Hematopoietic multipotent progenitor cell treated with erythropoietin and hydrocortisone succinate and interleukin-3 and kit ligand, for 17 days (in vitro differentiated cells): ENCODE results near the gene GNG12.
"Not testable (repeated sequence)": the region's sequence is repeated elsewhere in the genome, so short reads cannot be mapped to it uniquely, and the experiment has no call there.

Source experiments
- DNase-seq: peaks from one replicate; pipeline ENCODE4 v3.0.0-alpha.2; 2015; ENCODE audit warnings: low spot score

The GNG12 gene

DNA sequence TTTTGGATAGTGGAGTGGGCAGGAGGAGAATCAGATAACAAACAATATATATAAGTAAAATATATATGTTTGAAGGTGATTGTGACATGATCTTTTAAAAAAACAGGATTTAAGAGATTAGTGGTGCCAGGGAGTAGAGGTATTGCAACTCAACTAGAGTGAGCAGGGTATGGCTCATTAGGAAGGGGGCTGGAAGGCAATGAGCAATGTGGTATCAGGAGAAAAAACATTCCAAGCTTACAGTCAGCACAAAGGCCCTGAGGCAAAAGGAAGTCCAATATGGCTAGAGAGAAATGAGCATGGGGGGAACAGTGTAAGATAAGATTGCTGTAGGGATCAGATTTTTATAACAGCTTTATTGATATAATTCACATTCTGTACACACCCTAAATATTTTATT is 153.6 kb downstream of the GNG12 start:
- DNase-seq: no peak

DNA sequence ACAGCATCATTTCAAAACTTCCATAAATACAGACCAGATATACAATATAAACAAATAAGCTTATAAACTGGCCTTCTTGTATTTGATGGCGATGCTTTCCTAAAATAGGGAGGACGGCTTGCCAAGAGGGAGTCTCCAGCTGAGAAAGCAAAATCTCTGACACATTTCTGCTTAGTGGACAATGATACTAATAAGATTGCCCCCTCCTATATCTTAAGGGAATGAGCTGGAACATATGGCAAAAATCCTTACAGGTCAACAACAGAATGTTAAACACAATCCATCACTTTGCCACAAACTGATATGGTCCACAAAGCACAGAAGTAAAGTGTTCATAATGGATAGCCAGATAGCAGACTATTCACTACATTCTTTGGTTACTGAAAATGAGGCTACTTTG is 155.3 kb downstream of the GNG12 start:
- no peak for DNase-seq

DNA sequence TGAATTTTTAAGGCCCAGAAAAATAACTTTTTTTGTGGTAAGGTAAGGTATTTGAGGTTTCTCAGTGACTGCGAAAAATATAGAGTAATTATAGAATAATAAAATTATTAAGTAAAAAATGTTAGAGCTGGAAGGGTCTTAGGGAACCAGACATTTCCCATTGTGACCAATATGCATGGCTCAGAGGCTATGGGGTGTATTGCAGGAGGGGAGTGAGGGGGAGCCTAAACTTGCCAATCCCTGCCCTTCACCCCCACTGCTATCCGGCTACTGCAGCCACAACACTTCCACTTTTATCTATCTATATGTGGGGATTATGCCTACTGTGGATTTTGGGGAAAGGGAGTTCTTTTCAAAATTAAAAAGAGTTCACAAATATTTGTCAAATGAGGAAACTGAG is 155.9 kb downstream of the GNG12 start:
- DNase-seq: no peak

DNA sequence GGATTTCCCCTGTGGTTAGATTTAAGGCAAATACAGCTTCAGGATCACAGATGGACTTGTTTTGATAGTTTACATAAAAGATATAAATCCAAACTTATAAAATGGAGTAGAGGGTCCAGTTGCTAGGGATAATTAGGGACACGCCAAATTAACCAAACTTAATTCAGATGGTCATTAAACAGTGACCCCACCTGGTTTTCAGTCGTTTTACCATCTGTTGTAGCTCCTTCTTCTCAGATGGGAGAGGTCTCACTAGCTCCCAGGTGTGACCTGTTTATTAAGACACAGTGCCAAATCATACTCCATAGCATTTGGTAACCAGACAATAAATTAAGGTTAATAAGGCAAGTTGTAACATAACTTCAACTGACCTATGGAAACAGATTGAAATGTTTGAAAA is 156.3 kb downstream of the GNG12 start:
- DNase-seq: no peak

DNA sequence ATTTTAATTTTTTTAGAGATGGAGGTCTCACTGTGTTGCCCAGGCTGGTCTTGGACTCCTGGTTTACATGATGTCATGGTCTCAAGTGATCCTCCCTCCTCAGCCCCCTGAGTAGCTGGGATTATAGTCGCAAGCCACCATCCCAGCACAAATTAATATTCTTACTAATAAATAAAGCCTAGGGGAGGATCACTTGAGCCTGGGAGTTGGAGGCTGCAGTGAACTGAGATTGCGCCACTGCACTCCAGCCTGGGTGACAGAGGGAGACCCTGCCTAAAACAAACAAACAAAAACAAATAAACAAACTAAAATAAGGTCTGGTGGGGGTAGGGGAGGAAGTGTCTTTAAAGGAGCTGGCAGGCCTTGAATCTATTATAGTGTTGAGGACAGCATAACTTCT is 157.0 kb downstream of the GNG12 start:
- no peak for DNase-seq

DNA sequence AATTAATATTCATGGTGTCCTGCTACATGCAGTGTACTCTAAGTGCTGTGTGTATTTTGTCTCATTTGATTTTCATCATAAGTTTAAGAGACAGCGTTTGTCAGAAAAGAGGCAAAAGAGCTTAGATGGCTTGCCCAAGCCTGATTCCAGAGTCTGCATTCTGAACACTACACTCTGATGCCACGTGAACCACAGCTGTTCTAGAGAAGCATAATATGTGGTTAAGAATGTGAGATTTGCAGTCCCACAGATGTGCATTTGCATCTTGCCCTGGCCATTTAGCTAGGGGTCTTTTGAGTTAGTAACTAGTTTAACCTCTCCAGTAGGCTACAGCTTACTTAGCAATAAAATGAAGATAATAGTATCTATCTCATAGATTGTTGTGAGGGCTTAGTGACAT is 157.5 kb downstream of the GNG12 start:
- DNase-seq: no peak

DNA sequence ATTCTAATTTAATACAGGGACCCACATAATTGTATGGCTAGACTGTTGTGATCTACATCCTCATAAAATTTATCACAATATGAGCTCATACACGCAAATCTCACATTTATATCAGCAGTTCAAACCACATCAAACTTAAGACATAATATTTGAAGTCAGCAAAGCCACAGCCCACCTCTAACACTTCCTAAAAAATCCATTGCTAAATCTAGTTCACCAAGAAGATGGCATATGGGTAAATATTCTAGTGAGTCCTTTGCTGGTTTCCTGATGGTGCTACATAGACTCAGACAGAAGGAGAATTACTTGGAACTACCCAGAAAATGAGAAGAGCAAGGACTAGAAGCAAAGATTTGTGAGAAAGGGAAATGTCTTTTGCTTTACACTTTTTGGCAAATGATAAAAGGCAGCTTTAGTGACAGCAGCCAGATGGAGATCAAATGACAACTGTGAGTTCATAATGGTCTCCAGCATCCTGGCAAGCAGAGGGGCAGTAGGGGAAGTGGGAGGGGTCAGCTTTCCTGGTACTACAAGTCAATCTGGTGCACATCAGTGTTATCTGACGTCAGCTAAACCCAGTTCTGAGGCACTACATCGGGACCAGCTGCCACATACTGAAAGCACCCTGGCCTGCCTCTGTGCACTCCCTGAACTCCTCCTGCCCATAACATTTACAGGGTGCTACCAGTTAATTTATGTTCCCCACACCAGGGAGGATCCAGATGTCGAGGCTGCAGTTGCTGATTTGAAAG is 158.8 kb downstream of the GNG12 start:
- no peak for DNase-seq

DNA sequence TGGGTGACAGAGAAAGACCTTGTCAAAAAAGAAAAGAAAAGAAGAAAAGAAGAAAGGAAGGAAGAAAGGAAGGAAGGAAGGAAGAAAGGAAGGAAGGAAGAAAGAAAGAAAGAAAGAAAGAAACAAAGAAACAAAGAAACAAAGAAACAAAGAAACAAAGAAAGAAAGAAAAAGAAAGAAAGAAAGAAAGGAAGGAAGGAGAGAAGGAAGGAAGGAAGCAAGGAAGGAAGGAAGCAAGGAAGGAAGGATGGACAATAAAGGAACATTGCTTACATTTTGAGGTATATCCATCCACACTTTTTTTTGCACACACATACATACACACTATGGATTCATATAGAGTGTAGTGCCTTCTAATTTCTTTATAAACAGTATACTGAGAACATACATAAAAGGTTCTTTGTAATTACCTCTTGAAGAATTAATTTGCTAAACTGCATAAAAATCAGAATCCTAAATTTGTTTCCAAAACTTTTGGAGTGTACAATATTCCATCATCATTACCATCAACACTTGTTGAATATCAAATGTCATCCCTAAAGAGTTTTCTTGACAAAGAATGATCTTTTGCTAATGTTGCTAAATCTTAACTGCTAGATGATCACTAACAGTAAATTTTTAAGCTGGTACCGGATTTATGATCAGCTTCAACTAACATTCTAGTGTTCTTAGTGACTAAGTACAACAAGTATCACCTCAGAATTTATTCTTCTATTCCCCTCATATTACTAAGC is 159.6 kb downstream of the GNG12 start:
- no peak for DNase-seq

DNA sequence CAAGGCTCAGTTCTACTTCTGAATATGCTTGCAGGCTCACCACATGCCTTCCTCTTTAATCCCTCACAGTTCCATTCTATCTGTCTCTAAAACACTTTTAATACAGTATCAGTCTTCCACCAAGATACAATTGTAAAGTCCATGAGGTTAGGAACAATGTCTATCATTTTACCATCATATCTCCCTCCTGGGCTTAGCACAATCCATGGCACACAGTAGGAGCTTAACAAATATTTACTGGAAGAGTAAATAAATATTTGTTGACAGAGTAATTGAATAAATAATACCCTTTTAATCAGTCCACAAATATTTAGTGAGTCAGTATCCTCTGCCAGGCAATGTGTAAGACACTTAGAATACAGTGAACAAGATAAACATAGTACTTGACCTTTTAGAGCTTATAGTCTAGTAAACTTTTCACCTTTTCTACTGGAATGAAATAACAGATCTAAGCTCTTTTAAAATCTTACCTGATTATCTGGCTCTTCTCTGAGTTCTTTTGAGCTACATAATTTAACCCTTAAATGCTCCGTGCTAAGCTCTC is 160.9 kb downstream of the GNG12 start:
- DNase-seq: no peak

DNA sequence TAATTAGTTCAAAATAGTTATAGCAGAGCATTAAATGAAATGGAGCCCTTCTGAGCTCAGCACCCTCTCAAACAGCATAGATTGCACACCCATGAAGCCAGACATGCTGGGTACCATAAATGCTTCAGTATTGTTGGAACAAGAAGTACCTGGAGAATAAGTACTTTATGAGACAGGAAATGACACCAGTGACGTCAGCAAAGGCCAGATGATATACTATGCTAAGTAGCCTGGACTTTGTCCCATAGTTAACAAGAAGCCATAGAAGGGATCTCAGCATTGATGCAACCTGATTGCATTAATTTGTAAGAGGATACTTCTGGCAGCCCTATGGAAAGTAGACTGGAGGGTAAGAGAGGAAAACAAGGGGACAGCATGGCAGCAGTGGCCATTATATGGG is 164.6 kb downstream of the GNG12 start:
- DNase-seq: no peak

DNA sequence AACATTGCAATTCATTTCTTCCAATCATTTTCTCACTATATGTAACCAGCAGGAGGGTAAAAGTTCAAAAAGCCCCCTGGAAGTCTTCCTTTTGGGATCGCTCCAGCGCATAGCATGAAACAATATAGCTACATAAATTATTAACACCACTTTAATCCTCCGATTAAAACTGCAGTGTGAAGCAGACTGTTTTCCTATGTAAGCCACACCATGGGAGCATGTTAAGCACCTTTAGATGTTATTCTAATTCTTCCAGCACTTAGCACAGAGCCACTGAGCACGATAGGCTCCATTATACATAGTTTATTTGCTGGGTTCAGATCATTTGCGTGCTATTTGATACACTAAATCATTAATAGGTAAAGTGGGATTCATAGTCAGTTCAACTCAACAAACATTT is 166.6 kb downstream of the GNG12 start:
- no peak for DNase-seq

DNA sequence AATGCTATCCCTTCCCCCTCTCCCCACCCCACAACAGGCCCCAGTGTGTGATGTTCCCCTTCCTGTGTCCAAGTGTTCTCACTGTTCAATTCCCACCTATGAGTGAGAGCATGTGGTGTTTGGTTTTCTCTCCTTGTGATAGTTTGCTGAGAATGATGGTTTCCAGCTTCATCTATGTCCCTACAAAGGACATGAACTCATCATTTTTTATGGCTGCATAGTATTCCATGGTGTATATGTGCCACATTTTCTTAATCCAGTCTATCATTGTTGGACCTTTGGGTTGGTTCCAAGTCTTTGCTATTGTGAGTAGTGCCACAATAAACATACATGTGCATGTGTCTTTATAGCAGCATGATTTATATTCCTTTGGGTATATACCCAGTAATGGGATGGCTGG is 168.0 kb downstream of the GNG12 start:
- DNase-seq: not testable (repeated sequence)

DNA sequence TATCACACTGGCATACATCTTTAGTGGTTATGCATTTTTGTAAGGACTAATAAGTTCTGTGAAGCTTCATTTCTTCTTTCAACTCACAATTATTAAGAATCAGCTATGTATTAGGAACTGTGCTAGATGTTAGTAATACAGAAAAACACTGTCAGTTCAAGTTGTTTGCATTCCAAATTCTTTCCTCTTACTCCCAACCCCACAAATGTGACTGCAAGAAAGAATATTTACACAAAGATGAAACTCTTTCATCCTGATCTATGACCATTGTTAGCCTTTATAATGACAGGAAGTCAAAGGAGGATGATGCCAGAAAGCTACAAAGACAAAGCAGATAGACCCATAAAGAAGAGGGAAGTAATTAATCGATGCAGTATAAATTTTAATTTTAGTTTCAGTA is 169.2 kb downstream of the GNG12 start:
- DNase-seq: no peak

DNA sequence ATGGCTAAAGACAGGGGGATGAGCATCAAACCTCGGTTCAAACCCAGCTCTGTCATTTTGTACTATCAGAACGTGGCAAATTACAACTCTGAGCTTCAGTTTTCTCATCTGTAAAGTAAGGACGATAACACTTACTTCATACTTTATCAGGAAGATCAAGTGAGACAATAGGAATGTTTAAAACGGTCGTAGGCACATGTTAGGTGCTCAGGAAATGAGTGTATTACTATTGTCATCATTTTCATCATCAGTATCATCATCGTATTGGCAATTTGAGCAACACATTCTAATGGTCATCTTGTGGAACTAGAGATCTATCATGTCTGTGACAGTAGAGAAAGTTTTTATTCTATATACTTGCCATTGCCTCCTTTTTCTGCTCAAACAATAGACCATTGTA is 170.4 kb downstream of the GNG12 start:
- DNase-seq: no peak

DNA sequence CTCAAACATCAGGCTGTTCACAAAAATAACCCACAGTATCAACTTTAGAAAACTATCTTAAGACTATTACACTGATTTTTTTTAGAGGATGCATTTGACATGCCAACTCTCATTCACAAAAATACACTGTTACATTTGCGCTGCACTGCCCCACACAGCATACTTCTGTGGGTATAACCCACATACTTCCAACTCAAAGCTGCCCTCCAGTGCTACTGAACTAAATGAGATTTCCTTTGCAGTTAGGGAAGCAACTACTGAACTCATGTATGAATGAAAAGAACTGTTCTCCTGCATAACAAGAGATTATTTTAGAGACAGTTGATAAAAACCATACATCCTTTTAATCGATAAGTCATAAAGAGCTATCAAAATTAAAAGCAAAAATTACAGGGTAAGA is 174.0 kb downstream of the GNG12 start:
- DNase-seq: no peak

DNA sequence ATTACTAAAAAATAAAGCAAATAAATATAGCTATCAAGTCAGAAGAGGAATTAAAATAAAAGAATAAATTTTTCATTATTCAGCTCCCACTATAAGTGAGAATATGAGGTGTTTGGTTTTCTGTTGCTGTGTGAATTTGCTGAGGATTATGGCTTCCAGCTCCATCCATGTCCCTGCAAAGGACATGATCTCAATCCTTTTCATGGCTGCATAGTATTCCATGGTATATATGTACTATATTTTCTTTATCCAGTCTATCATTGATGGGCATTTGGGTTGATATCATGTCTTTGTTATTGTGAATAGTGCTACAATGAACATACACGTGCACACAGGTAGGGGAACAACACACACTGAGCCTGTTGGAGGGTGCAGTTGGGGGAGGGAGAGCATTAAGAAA is 176.1 kb downstream of the GNG12 start:
- DNase-seq: not testable (repeated sequence)

DNA sequence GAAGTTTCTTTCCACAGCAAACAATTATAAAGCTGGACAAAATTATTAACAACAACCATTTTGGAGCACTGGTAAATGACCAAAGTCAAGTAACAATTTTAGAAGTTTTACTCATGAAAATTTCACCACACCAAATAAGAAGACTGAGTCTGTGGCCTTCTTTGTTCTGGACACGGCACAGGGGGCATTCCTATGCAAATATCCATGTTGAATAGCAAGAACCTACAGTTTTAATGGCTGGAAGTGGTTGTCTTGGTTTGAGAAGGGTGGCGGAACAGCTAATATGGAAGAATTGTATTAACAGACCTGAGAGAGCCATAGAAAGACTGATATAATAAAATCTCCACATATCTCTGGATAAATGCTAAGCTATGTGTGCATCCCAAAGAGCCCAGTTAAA is 177.7 kb downstream of the GNG12 start:
- no peak for DNase-seq

DNA sequence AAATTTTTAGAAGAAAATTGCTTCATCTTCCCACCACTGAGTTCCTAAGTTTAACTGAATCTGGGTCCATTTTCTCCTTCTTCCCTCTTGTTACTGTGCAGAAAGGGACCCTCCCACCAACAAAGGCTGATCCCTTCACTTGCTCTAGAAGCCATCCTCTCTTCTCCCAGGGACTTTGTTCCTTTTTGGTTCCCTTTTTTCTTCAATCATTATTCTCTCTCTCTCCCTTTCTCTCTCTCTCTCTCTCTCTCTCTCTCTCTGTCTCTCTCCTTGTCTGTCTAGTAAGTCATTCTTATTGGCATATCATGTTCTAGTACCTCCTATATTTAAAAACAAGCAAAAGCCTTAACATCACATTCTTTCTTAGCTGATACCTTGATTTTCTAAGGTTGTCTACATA is 180.0 kb downstream of the GNG12 start:
- DNase-seq: no peak

DNA sequence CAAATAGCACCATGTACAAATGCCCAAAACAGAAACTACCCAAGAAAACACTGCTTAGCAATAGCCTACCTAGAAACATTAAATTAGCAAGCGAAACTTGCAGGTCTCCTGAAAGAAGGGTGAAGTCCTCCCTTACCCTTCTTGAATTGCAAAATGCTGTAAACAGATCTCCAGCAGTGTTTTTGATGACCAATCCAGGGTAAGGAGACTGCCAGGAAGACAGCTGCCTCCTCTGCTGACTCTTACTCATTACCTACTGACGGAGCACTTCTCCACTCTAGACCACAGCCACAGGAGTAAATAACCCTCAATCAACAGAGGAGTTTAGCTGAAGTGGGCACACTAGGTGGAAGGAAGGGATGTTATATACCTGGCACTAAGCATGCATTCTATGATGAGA is 180.5 kb downstream of the GNG12 start:
- DNase-seq: peak; percentile 27
